Keratinocyte (primary cell): Measurements from ENCODE around the gene KAT8. TPM values are rescaled to one million over a fixed set of nuclear protein-coding genes. Genes with fewer than 3 reads are reported as not detected.

ENCODE experiments used
- DNase-seq: peaks from one replicate; pipeline ENCODE4 v3.0.0-alpha.2; 2011; ENCODE audit warnings: low read depth, missing footprints, low spot score
- FAIRE-seq: peaks from 2 replicates; lab custom pipeline; 2011; peaks lifted over from hg19 to GRCh38; lab: Jason Lieb, UNC
- H2AFZ ChIP-seq: 2 replicates; pipeline ENCODE4 v1.6.0; 2012; ENCODE audit warnings: low read length, control low read depth, inconsistent platforms; ENCODE audit not compliant: control insufficient read depth
- H3K27ac ChIP-seq: 2 replicates; pipeline ENCODE4 v1.5.1; 2011; ENCODE audit warnings: low read length; ENCODE audit not compliant: control insufficient read depth, insufficient read depth
- H3K27me3 ChIP-seq: 3 replicates; pipeline ENCODE4 v1.6.0; 2011; ENCODE audit warnings: low read length; ENCODE audit not compliant: control insufficient read depth, insufficient read depth; ENCODE audit errors: extremely low read depth
- H3K36me3 ChIP-seq, 2 experiments: 2 replicates in 1 of 2; 3 replicates in 1 of 2; pipeline ENCODE4 v1.5.1; 2011; ENCODE audit warnings: low read length in 2 of 2, mild to moderate bottlenecking in 1 of 2; ENCODE audit not compliant: control insufficient read depth in 2 of 2, insufficient read depth in 2 of 2; ENCODE audit errors: extremely low read depth in 1 of 2
- H3K4me1 ChIP-seq: 3 replicates; pipeline ENCODE4 v1.5.1; 2011; ENCODE audit warnings: low read length; ENCODE audit not compliant: control insufficient read depth, insufficient read depth; ENCODE audit errors: extremely low read depth
- H3K4me2 ChIP-seq: 3 replicates; pipeline ENCODE4 v1.6.0; 2011; ENCODE audit warnings: low read depth, low read length; ENCODE audit not compliant: control insufficient read depth, insufficient read depth; ENCODE audit errors: extremely low read depth
- H3K4me3 ChIP-seq, 3 experiments: fragments of 200-600 bp in 1 of 3; sonication (generic) in 1 of 3; 2 replicates in 2 of 3; 3 replicates in 1 of 3; pipeline ENCODE4 v1.5.1; 2011 to 2016; ENCODE audit warnings: low read length in 3 of 3, mild to moderate bottlenecking in 3 of 3, control low read depth in 2 of 3, inconsistent platforms in 1 of 3, low read depth in 1 of 3, mixed read lengths in 1 of 3, mixed run types in 1 of 3, moderate library complexity in 1 of 3; ENCODE audit not compliant: control insufficient read depth in 2 of 3, insufficient read depth in 2 of 3; ENCODE audit errors: extremely low read depth in 1 of 3
- H3K79me2 ChIP-seq: 2 replicates; pipeline ENCODE4 v1.6.0; 2012; ENCODE audit warnings: low read length; ENCODE audit not compliant: control insufficient read depth, insufficient read depth
- H3K9ac ChIP-seq: 3 replicates; pipeline ENCODE4 v1.6.0; 2011; ENCODE audit warnings: low read length; ENCODE audit not compliant: control insufficient read depth, insufficient read depth; ENCODE audit errors: extremely low read depth
- H3K9me1 ChIP-seq: 3 replicates; pipeline ENCODE4 v1.6.0; 2011; ENCODE audit warnings: low read length; ENCODE audit not compliant: control insufficient read depth, insufficient read depth; ENCODE audit errors: extremely low read depth
- H3K9me3 ChIP-seq: 2 replicates; pipeline ENCODE4 v1.5.1; 2012; ENCODE audit warnings: low read depth, low read length; ENCODE audit not compliant: control insufficient read depth
- H4K20me1 ChIP-seq: 3 replicates; pipeline ENCODE4 v1.6.0; 2011; ENCODE audit warnings: low read length; ENCODE audit not compliant: control insufficient read depth, insufficient read depth; ENCODE audit errors: extremely low read depth
- CTCF ChIP-seq, 3 experiments: IDR thresholded peaks in 1 of 3; conservative IDR thresholded peaks in 1 of 3; optimal IDR thresholded peaks in 1 of 3; 2 replicates in 2 of 3; 3 replicates in 1 of 3; pipeline versions ENCODE3 to v1.5.1; 2011; ENCODE audit warnings: low read length in 3 of 3, mild to moderate bottlenecking in 3 of 3, moderate library complexity in 2 of 3, control low read depth in 1 of 3, inconsistent platforms in 1 of 3; ENCODE audit not compliant: insufficient read depth in 2 of 3; ENCODE audit errors: extremely low read depth in 1 of 3
- EZH2 ChIP-seq: IDR thresholded peaks from one replicate; pipeline ENCODE4 v1.6.1; 2012; ENCODE audit warnings: inconsistent platforms, mild to moderate bottlenecking, low read length, moderate library complexity
- dilution Hi-C: fragments of 300-500 bp; cut with MboI; formaldehyde crosslinking; loops from one replicate; pipeline ENCODE4 v1.7.0; 2020; ENCODE audit warnings: low sequenced_read_pairs; ENCODE audit not compliant: extremely low pct_ligation_motif_present
- polyA plus RNA-seq, 5 experiments: library from polyadenylated mRNA; depleted of rRNA in 3 of 5; stranded (reverse) in 3 of 5; stranded (forward) in 1 of 5; unstranded in 1 of 5; fragments of >200 nt; gene quantifications; 1 replicate in 1 of 5; 2 replicates in 3 of 5; 3 replicates in 1 of 5; pipeline versions ENCODE4 v1.2.1 to v1.2.3, GENCODE V29; 2011 to 2012; ENCODE audit warnings: missing spikeins in 2 of 5, low read depth in 1 of 5, low replicate concordance in 1 of 5

Gene KAT8
- polyA plus RNA-seq, 1 donor (not counting 4 experiments of a cell fraction or from before 2014, with no cell fraction given): 26.4 TPM

GRCh38 chr16:31093132-31093703, 24.2 kb upstream of the KAT8 start:
- no peak for FAIRE-seq
- H3K4me3 ChIP-seq: peak overlapping the region; percentile 73 to 92 (median 92)
- peak overlapping the region; percentile 90 for H3K4me2 ChIP-seq
- no peaks in the 10 kb centered on the region for H3K9me3 ChIP-seq
- peak overlapping the region; percentile 86 for H3K9ac ChIP-seq
- no peaks in the 10 kb centered on the region for H3K27me3 ChIP-seq
- H4K20me1 ChIP-seq: no peaks in the 10 kb centered on the region
- H3K4me1 ChIP-seq: peaks cover 9% of the 10 kb centered on the region
- H2AFZ ChIP-seq: no peak overlapping the region
- DNase-seq: no peak
- H3K9me1 ChIP-seq: no peaks in the 10 kb centered on the region
- peaks cover 28% of the 10 kb centered on the region for H3K79me2 ChIP-seq
- TF ChIP-seq CTCF (optimal IDR thresholded peaks at IDR 0.05 in 1 of 3, IDR thresholded peaks at IDR 0.05 in 1 of 3, conservative IDR thresholded peaks at IDR 0.05 in 1 of 3; ENCODE audit: extremely low read depth in 1 of 3, insufficient read depth in 2 of 3, low read length in 3 of 3) (no peak), EZH2 (no peak)
- peaks cover 7 to 8% of the 10 kb centered on the region in 2 experiments for H3K36me3 ChIP-seq
- dilution Hi-C loops: no loop called here
- H3K27ac ChIP-seq: no peak overlapping the region

DNA sequence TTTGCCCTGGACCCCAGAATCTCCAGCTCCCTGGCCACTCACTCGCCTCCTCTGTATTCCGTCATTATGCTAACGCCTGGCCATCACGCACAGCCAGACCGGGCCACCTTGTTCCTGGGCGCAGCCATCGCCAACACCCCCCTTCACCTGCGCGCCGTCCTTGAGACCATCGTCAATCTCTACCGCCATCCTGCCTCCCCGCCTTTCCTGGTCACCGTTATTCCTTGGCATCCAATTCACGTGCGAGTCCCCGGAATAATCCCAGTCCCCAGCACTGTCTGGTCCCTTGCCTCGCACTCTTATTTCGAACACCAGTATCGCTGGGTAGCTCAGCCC, 23.4 kb upstream of the KAT8 start:
- H3K9me1 ChIP-seq: no peaks in the 10 kb centered on the region
- no peaks in the 10 kb centered on the region for H4K20me1 ChIP-seq
- H3K36me3 ChIP-seq: peaks cover 6 to 7% of the 10 kb centered on the region in 2 experiments
- no peaks in the 10 kb centered on the region for H3K27me3 ChIP-seq
- H3K9ac ChIP-seq: peak overlapping the region; percentile 86
- dilution Hi-C loops: no loop called here
- DNase-seq: no peak
- FAIRE-seq: no peak
- H3K27ac ChIP-seq: peak overlapping the region; percentile 82
- H3K4me2 ChIP-seq: peak overlapping the region; percentile 90
- H2AFZ ChIP-seq: peak overlapping the region; percentile 93
- H3K4me1 ChIP-seq: peaks cover 9% of the 10 kb centered on the region
- TF ChIP-seq CTCF (optimal IDR thresholded peaks at IDR 0.05 in 1 of 3, IDR thresholded peaks at IDR 0.05 in 1 of 3, conservative IDR thresholded peaks at IDR 0.05 in 1 of 3; ENCODE audit: extremely low read depth in 1 of 3, insufficient read depth in 2 of 3, low read length in 3 of 3): no peak
- TF ChIP-seq EZH2: no peak
- H3K4me3 ChIP-seq: peak overlapping the region; percentile 73 to 92 (median 92)
- no peaks in the 10 kb centered on the region for H3K9me3 ChIP-seq
- H3K79me2 ChIP-seq: peaks cover 23% of the 10 kb centered on the region
